Neuronal stem cell (in vitro differentiated cells): ENCODE measurements around the gene TOR3A.

Experiments
- DNase-seq: peaks from one replicate; pipeline ENCODE4 v3.0.0-alpha.2; 2013; ENCODE audit warnings: low spot score
- H2AFZ ChIP-seq: one replicate; pipeline ENCODE4 v1.6.1; 2013; ENCODE audit warnings: mild to moderate bottlenecking, low read length, inconsistent platforms
- H2AK5ac ChIP-seq: 2 replicates; pipeline ENCODE4 v1.6.1; 2013; ENCODE audit warnings: low read depth, mild to moderate bottlenecking, inconsistent platforms, low read length, moderate library complexity, mixed read lengths
- H2BK120ac ChIP-seq: 2 replicates; pipeline ENCODE4 v1.6.1; 2013; ENCODE audit warnings: low read depth, mild to moderate bottlenecking, inconsistent platforms, low read length, moderate library complexity, mixed read lengths
- H2BK12ac ChIP-seq: one replicate; pipeline ENCODE4 v1.6.1; 2013; ENCODE audit warnings: low read length, inconsistent platforms
- H2BK15ac ChIP-seq: 2 replicates; pipeline ENCODE4 v1.6.1; 2013; ENCODE audit warnings: mild to moderate bottlenecking, low read length, inconsistent platforms, mixed read lengths
- H2BK5ac ChIP-seq: one replicate; pipeline ENCODE4 v1.6.1; 2013; ENCODE audit warnings: inconsistent platforms, mild to moderate bottlenecking, low read length, moderate library complexity
- H3K14ac ChIP-seq: one replicate; pipeline ENCODE4 v1.6.1; 2013; ENCODE audit warnings: low read length, inconsistent platforms
- H3K18ac ChIP-seq: 2 replicates; pipeline ENCODE4 v1.6.1; 2013; ENCODE audit warnings: low read length, inconsistent platforms
- H3K23ac ChIP-seq: 2 replicates; pipeline ENCODE4 v1.6.1; 2013; ENCODE audit warnings: low read depth, mild to moderate bottlenecking, mixed read lengths, low read length, inconsistent platforms; ENCODE audit not compliant: poor library complexity
- H3K27ac ChIP-seq: replicated peaks from 3 replicates; pipeline ENCODE4 v1.5.1; 2013; ENCODE audit warnings: low read length, inconsistent platforms
- H3K27me3 ChIP-seq, 3 experiments: 2 replicates each; pipeline ENCODE4 v1.6.1; 2013; ENCODE audit warnings: low read length in 3 of 3, mild to moderate bottlenecking in 2 of 3, inconsistent platforms in 1 of 3, low read depth in 1 of 3, mixed read lengths in 1 of 3, moderate library complexity in 1 of 3; ENCODE audit not compliant: control insufficient read depth in 3 of 3, insufficient read depth in 3 of 3
- H3K36me3 ChIP-seq, 2 donors: replicated peaks in 1 of 2; 2 replicates each; pipeline ENCODE4 v1.6.1; 2013; ENCODE audit warnings: low read length in 2 of 2; ENCODE audit not compliant: control insufficient read depth in 2 of 2, insufficient read depth in 2 of 2
- H3K4ac ChIP-seq: 2 replicates; pipeline ENCODE4 v1.6.1; 2013; ENCODE audit warnings: inconsistent platforms, mild to moderate bottlenecking, low read length, moderate library complexity
- H3K4me1 ChIP-seq, 2 donors: 1 replicate in 1 of 2; 2 replicates in 1 of 2; pipeline ENCODE4 v1.6.1; 2013; ENCODE audit warnings: low read length in 2 of 2, low read depth in 1 of 2; ENCODE audit not compliant: control insufficient read depth in 2 of 2, insufficient read depth in 1 of 2
- H3K4me2 ChIP-seq: one replicate; pipeline ENCODE4 v1.6.1; 2013; ENCODE audit warnings: mild to moderate bottlenecking, low read length, inconsistent platforms; ENCODE audit not compliant: insufficient read depth, poor library complexity, severe bottlenecking
- H3K4me3 ChIP-seq, 2 donors: 2 replicates each; pipeline ENCODE4 v1.5.1; 2013; ENCODE audit warnings: low read length in 2 of 2, mild to moderate bottlenecking in 2 of 2, inconsistent platforms in 1 of 2, moderate library complexity in 1 of 2
- H3K79me1 ChIP-seq: one replicate; pipeline ENCODE4 v1.6.1; 2013; ENCODE audit warnings: low read depth, mild to moderate bottlenecking, inconsistent platforms, low read length, moderate library complexity
- H3K9ac ChIP-seq: one replicate; pipeline ENCODE4 v1.6.1; 2013; ENCODE audit warnings: mild to moderate bottlenecking, low read depth, low read length, inconsistent platforms; ENCODE audit not compliant: poor library complexity
- H3K9me3 ChIP-seq, 2 donors: replicated peaks in 1 of 2; 2 replicates each; pipeline versions ENCODE3 to v1.6.1; 2013; ENCODE audit warnings: low read length in 2 of 2, mild to moderate bottlenecking in 2 of 2, inconsistent platforms in 1 of 2, low read depth in 1 of 2, mixed read lengths in 1 of 2, moderate library complexity in 1 of 2; ENCODE audit not compliant: control insufficient read depth in 2 of 2, insufficient read depth in 1 of 2
- H4K8ac ChIP-seq: one replicate; pipeline ENCODE4 v1.6.1; 2013; ENCODE audit warnings: low read depth, mild to moderate bottlenecking, inconsistent platforms, low read length, moderate library complexity
- H4K91ac ChIP-seq: one replicate; pipeline ENCODE4 v1.6.1; 2013; ENCODE audit warnings: low read length, low read depth, mild to moderate bottlenecking, inconsistent platforms; ENCODE audit not compliant: poor library complexity
- WGBS, 2 donors: extraction: QIAGEN DNeasy Blood & Tissue Kit; methylation state at CpG; one replicate each; pipeline ENCODE4 v1.1.7; 2013; ENCODE audit warnings: missing lambda C conversion rate in 2 of 2, mixed read lengths in 1 of 2; ENCODE audit not compliant: insufficient read length in 2 of 2, insufficient replicate concordance in 1 of 2; ENCODE audit errors: extremely low coverage in 2 of 2; 5-methylcytosine and 5-hydroxymethylcytosine counted together

Gene TOR3A

GRCh38 chr1:179058487-179059483 lies 23.1 kb upstream of the TOR3A start:
- Histone ChIP-seq H2BK15ac (no peak overlapping the region), H2BK120ac (no peak overlapping the region), H3K27me3 (no peaks in the 10 kb centered on the region), H3K14ac (no peak overlapping the region), H2AK5ac (no peak overlapping the region), H3K36me3 (peaks cover 6 to 63% of the 10 kb centered on the region in 2 donors), H3K4me1 (peaks cover 0 to 5% of the 10 kb centered on the region in 2 donors), H3K4me3 (no peak overlapping the region), H3K9ac (no peak overlapping the region), H3K9me3 (peaks cover 0 to 16% of the 10 kb centered on the region in 2 donors), H2BK5ac (no peak overlapping the region), H2BK12ac (no peak overlapping the region), H4K91ac (no peak overlapping the region), H3K4me2 (no peak overlapping the region), H3K23ac (no peak overlapping the region), H3K27ac (peak overlapping the region; percentile 24), H3K4ac (no peak overlapping the region), H3K79me1 (no peaks in the 10 kb centered on the region), H3K18ac (peak overlapping the region; percentile 71), H4K8ac (no peak overlapping the region), H2AFZ (no peak overlapping the region)
- DNase-seq = no peak
- no CpG with 5 or more reads among the region's 3 CpGs for WGBS, 2 donors

GRCh38 chr1:179061360-179062282 lies 20.2 kb upstream of the TOR3A start:
- WGBS, 2 donors = no CpG with 5 or more reads among the region's 8 CpGs
- Histone ChIP-seq H3K23ac (no peak overlapping the region), H3K4me1 (peaks cover 0 to 5% of the 10 kb centered on the region in 2 donors), H2BK15ac (no peak overlapping the region), H3K79me1 (no peaks in the 10 kb centered on the region), H3K18ac (no peak overlapping the region), H3K4me2 (no peak overlapping the region), H2BK120ac (no peak overlapping the region), H3K27me3 (no peaks in the 10 kb centered on the region), H2AFZ (no peak overlapping the region), H3K9ac (no peak overlapping the region), H3K9me3 (peaks cover 0 to 3% of the 10 kb centered on the region in 2 donors), H3K36me3 (peaks cover 3 to 65% of the 10 kb centered on the region in 2 donors), H2AK5ac (no peak overlapping the region), H3K27ac (no peak overlapping the region), H2BK5ac (no peak overlapping the region), H3K4me3 (no peak overlapping the region), H2BK12ac (no peak overlapping the region), H4K8ac (no peak overlapping the region), H4K91ac (no peak overlapping the region), H3K4ac (no peak overlapping the region), H3K14ac (no peak overlapping the region)
- DNase-seq = no peak

GRCh38 chr1:179066471-179066870 lies 15.4 kb upstream of the TOR3A start:
- Histone ChIP-seq H3K27me3 (no peaks in the 10 kb centered on the region), H2AFZ (no peak overlapping the region), H3K4ac (no peak overlapping the region), H3K79me1 (no peaks in the 10 kb centered on the region), H3K4me3 (no peak overlapping the region), H3K27ac (no peak overlapping the region), H3K23ac (no peak overlapping the region), H3K9ac (no peak overlapping the region), H4K8ac (no peak overlapping the region), H3K4me2 (no peak overlapping the region), H2AK5ac (no peak overlapping the region), H3K36me3 (peaks cover 6 to 62% of the 10 kb centered on the region in 2 donors), H4K91ac (no peak overlapping the region), H3K4me1 (no peaks in the 10 kb centered on the region), H3K18ac (no peak overlapping the region), H2BK120ac (no peak overlapping the region), H3K14ac (no peak overlapping the region), H2BK5ac (no peak overlapping the region), H2BK15ac (no peak overlapping the region), H3K9me3 (no peaks in the 10 kb centered on the region), H2BK12ac (no peak overlapping the region)
- WGBS, 2 donors = no CpG with 5 or more reads among the region's 4 CpGs
- no peak for DNase-seq
